Esophagus muscularis mucosa (tissue), 4 donors: ENCODE results near the gene NPAS1. TPM values are rescaled to one million over a fixed set of nuclear protein-coding genes. Genes with fewer than 3 reads are reported as not detected.
"Not testable (repeated sequence)": the region's sequence is repeated elsewhere in the genome, so short reads cannot be mapped to it uniquely, and the experiment has no call there.

Experiments
- DNase-seq: peaks from one replicate; pipeline ENCODE4 v3.0.0-alpha.2; 2017; ENCODE audit errors: extremely low spot score
- H3K27ac ChIP-seq, 4 donors: fragments of 200-600 bp; sonication (generic); replicated peaks in 1 of 4; 1 replicate in 3 of 4; 2 replicates in 1 of 4; pipeline ENCODE4 v1.5.1; 2016 to 2019; ENCODE audit warnings: mild to moderate bottlenecking in 1 of 4
- H3K27me3 ChIP-seq, 4 donors: fragments of 200-600 bp; sonication (generic); one replicate each; pipeline versions ENCODE4 v1.5.1 to v1.6.0; 2016 to 2019
- H3K36me3 ChIP-seq, 4 donors: fragments of 200-600 bp; sonication (generic); one replicate each; pipeline ENCODE4 v1.5.1; 2016 to 2019
- H3K4me1 ChIP-seq, 4 donors: fragments of 200-600 bp; sonication (generic); one replicate each; pipeline ENCODE4 v1.5.1; 2016 to 2019
- H3K4me3 ChIP-seq, 4 donors: fragments of 200-600 bp; sonication (generic); 1 replicate in 2 of 4; 2 replicates in 2 of 4; pipeline ENCODE4 v1.5.1; 2016 to 2019; ENCODE audit warnings: mild to moderate bottlenecking in 4 of 4, moderate library complexity in 1 of 4
- H3K9me3 ChIP-seq, 4 donors: fragments of 200-600 bp; sonication (generic); 1 replicate in 3 of 4; 2 replicates in 1 of 4; pipeline ENCODE4 v1.5.1; 2016 to 2019
- CTCF ChIP-seq, 3 experiments: fragments of 200-600 bp in 2 of 3; fragments of 450-650 bp in 1 of 3; sonication (generic) in 2 of 3; IDR thresholded peaks; one replicate each; pipeline ENCODE4 v1.5.1; 2017 to 2019; ENCODE audit warnings: antibody characterized with exemption in 3 of 3, mild to moderate bottlenecking in 2 of 3, moderate library complexity in 1 of 3
- EP300 ChIP-seq: sonication (generic); formaldehyde crosslinking; IDR thresholded peaks from one replicate; pipeline ENCODE4 v1.6.1; 2017; ENCODE audit warnings: antibody characterized with exemption
- POLR2A ChIP-seq: fragments of 450-650 bp; IDR thresholded peaks from one replicate; pipeline ENCODE4 v1.6.1; 2017; ENCODE audit warnings: antibody characterized with exemption, moderate library complexity, mild to moderate bottlenecking, low read depth
- POLR2AphosphoS5 ChIP-seq, 2 donors: sonication (generic); formaldehyde crosslinking; IDR thresholded peaks; one replicate each; pipeline ENCODE4 v1.6.1; 2017; ENCODE audit warnings: antibody characterized with exemption in 2 of 2
- WGBS: methylation state at CpG from one replicate; pipeline ENCODE4 v1.1.5; 2018; 5-methylcytosine and 5-hydroxymethylcytosine counted together
- intact Hi-C: fragments of 100-400 bp; cut with DNase I; formaldehyde crosslinking; loops from one replicate; pipeline ENCODE4 v1.15.1; 2023
- total RNA-seq, 4 donors: library from RNA; depleted of rRNA; stranded (reverse); fragments of >200 nt; gene quantifications; one replicate each; pipeline versions ENCODE4 v1.1.0 to v1.2.1, GENCODE V29; 2016

NPAS1 gene
- total RNA-seq, 4 donors from 2014 or later, result 0.34 TPM; not detected in 3

GRCh38 chr19:47074621-47075020 lies 55.0 kb downstream of the NPAS1 start:
- Histone ChIP-seq H3K4me1 (peaks cover 2 to 30% (median 4%) of the 10 kb centered on the region in 4 donors), H3K4me3 (no peak overlapping the region), H3K36me3 (peaks cover 46 to 97% (median 92%) of the 10 kb centered on the region in 4 donors), H3K27me3 (no peaks in the 10 kb centered on the region), H3K27ac (no peak overlapping the region), H3K9me3 (no peaks in the 10 kb centered on the region)
- 79% methylated on average over 3 of the region's 9 CpGs for WGBS
- TF ChIP-seq CTCF (IDR thresholded peaks at IDR 0.05) (no peak), EP300 (no peak), POLR2AphosphoS5 (IDR thresholded peaks at IDR 0.05) (no peak), POLR2A (no peak)
- intact Hi-C loops, result loop anchor here (5.0 kb wide), 1 partner anchor 173 kb away; no protein-coding TSS in a partner anchor
- DNase-seq, result no peak

- no peak for DNase-seq
- peaks cover 46 to 95% (median 88%) of the 10 kb centered on the region in 4 donors for H3K36me3 ChIP-seq
- H3K4me1 ChIP-seq, result peaks cover 5 to 36% (median 8%) of the 10 kb centered on the region in 4 donors
- H3K4me3 ChIP-seq, result no peak overlapping the region
- TF ChIP-seq EP300 (no peak), POLR2AphosphoS5 (IDR thresholded peaks at IDR 0.05) (no peak), CTCF (IDR thresholded peaks at IDR 0.05) (no peak), POLR2A (no peak)
- intact Hi-C loops, result loop anchor here (5.0 kb wide), 1 partner anchor 172 kb away; no protein-coding TSS in a partner anchor
- H3K9me3 ChIP-seq, result no peaks in the 10 kb centered on the region
- 74% methylated on average over 15 of the region's 15 CpGs for WGBS
- no peak overlapping the region for H3K27ac ChIP-seq
- H3K27me3 ChIP-seq, result no peaks in the 10 kb centered on the region
Measured at GRCh38 chr19:47075179-47075810, 55.7 kb downstream of the NPAS1 start.

- peaks cover 5 to 37% (median 8%) of the 10 kb centered on the region in 4 donors for H3K4me1 ChIP-seq
- H3K27ac ChIP-seq, result no peak overlapping the region
- WGBS, result 77% methylated on average over 13 of the region's 13 CpGs
- peaks cover 43 to 95% (median 85%) of the 10 kb centered on the region in 4 donors for H3K36me3 ChIP-seq
- no peaks in the 10 kb centered on the region for H3K27me3 ChIP-seq
- TF ChIP-seq POLR2A, result no peak
- TF ChIP-seq POLR2AphosphoS5 (IDR thresholded peaks at IDR 0.05), result no peak
- no peak for TF ChIP-seq EP300
- TF ChIP-seq CTCF (IDR thresholded peaks at IDR 0.05), result no peak
- H3K4me3 ChIP-seq, result no peak overlapping the region
- intact Hi-C loops, result loop anchor here (5.0 kb wide), 1 partner anchor 171 kb away; no protein-coding TSS in a partner anchor
- DNase-seq, result no peak
- H3K9me3 ChIP-seq, result no peaks in the 10 kb centered on the region
Measured at GRCh38 chr19:47075941-47076340, 56.3 kb downstream of the NPAS1 start.

GRCh38 chr19:47078351-47078750 lies 58.7 kb downstream of the NPAS1 start:
- not testable (repeated sequence) for H3K27ac ChIP-seq, DNase-seq, H3K4me3 ChIP-seq, H3K27me3 ChIP-seq, H3K9me3 ChIP-seq
- H3K36me3 ChIP-seq, result peaks cover 33 to 95% (median 85%) of the 10 kb centered on the region in 4 donors
- H3K4me1 ChIP-seq, result peaks cover 5 to 37% (median 8%) of the 10 kb centered on the region in 4 donors
- intact Hi-C loops, result loop anchor here (5.0 kb wide), 1 partner anchor 169 kb away; no protein-coding TSS in a partner anchor
- 95% methylated on average over 13 of the region's 13 CpGs for WGBS

- H3K4me3 ChIP-seq, result no peak overlapping the region
- peaks cover 5 to 15% (median 8%) of the 10 kb centered on the region in 4 donors for H3K4me1 ChIP-seq
- H3K9me3 ChIP-seq, result no peaks in the 10 kb centered on the region
- WGBS, result 66% methylated on average over 4 of the region's 6 CpGs
- no peak for DNase-seq
- no peak for TF ChIP-seq POLR2A
- TF ChIP-seq EP300, result no peak
- no peak for TF ChIP-seq POLR2AphosphoS5 (IDR thresholded peaks at IDR 0.05)
- TF ChIP-seq CTCF (IDR thresholded peaks at IDR 0.05), result no peak
- H3K36me3 ChIP-seq, result peaks cover 46 to 97% (median 87%) of the 10 kb centered on the region in 4 donors
- H3K27me3 ChIP-seq, result no peaks in the 10 kb centered on the region
- H3K27ac ChIP-seq, result peak overlapping the region in 2 of 4 donors; percentile 19 to 80
- intact Hi-C loops, result no loop called here
Measured at GRCh38 chr19:47081095-47081494, 61.5 kb downstream of the NPAS1 start.
